K562 (cell line): ENCODE measurements around the gene FAM131C. TPM values are rescaled to one million over a fixed set of nuclear protein-coding genes. Genes with fewer than 3 reads are reported as not detected.

Experiments
- ATAC-seq: fragments of 200-7000 bp; cut with Tn5 transposase; 3 replicates; pipeline ENCODE4 v1.9.1; 2020; ENCODE audit warnings: moderate library complexity
- BruUV-seq: library from RNA; stranded (reverse); fragments of 400-500 nt; replicated peaks from 2 replicates; lab custom pipeline; 2021; lab: Mats Ljungman, UMichigan
- CTCF ChIA-PET: fragments of 300-600 bp; formaldehyde crosslinking; extraction: SDS; loops from one replicate; lab custom pipeline; 2021; ENCODE audit warnings: low intra/inter-chr PET ratio; lab: Yijun Ruan, JAX
- POLR2A ChIA-PET: fragments of 300-600, 350-650 bp; sonication (Branson Sonifier 250); formaldehyde crosslinking; extraction: SDS; loops from one replicate; lab custom pipeline; 2021; ENCODE audit warnings: antibody characterized with exemption, inconsistent platforms; lab: Yijun Ruan, JAX
- DNase-seq, 4 experiments: peaks; one replicate each; pipeline versions ENCODE4 v3.0.0 to v3.0.0-alpha.2; 2011 to 2018; ENCODE audit warnings: low spot score in 3 of 4, mixed read lengths in 3 of 4; ENCODE audit errors: extremely low read depth in 1 of 4
- FAIRE-seq: peaks from 2 replicates; lab custom pipeline; 2011; peaks lifted over from hg19 to GRCh38; lab: Jason Lieb, UNC
- H2AFZ ChIP-seq: 2 replicates; pipeline ENCODE4 v1.6.0; 2011; ENCODE audit warnings: low read depth, low read length, control low read depth, inconsistent platforms
- H3K27ac ChIP-seq: fragments of 200-600 bp; 3 replicates; pipeline ENCODE4 v1.8.0; 2011; ENCODE audit warnings: low read depth, mild to moderate bottlenecking, control low read depth, inconsistent platforms, low read length, moderate library complexity, mixed read lengths; ENCODE audit errors: extremely low read depth
- H3K27me3 ChIP-seq, 2 experiments: fragments of 300-600 bp in 1 of 2; 2 replicates in 1 of 2; 3 replicates in 1 of 2; pipeline versions ENCODE4 v1.6.0 to v1.8.0; 2011; ENCODE audit warnings: inconsistent platforms in 2 of 2, low read length in 2 of 2, mild to moderate bottlenecking in 1 of 2, mixed read lengths in 1 of 2, moderate library complexity in 1 of 2; ENCODE audit not compliant: control insufficient read depth in 2 of 2, insufficient read depth in 2 of 2
- H3K36me3 ChIP-seq: fragments of 300-600 bp; 3 replicates; pipeline ENCODE4 v1.8.0; 2011; ENCODE audit warnings: mild to moderate bottlenecking, low read length, inconsistent platforms; ENCODE audit not compliant: control insufficient read depth, insufficient read depth
- H3K4me1 ChIP-seq, 2 experiments: fragments of 200-600 bp in 1 of 2; replicated peaks in 1 of 2; 2 replicates in 1 of 2; 3 replicates in 1 of 2; pipeline versions ENCODE4 v1.5.1 to v1.8.0; 2011; ENCODE audit warnings: inconsistent platforms in 2 of 2, low read length in 2 of 2, mild to moderate bottlenecking in 1 of 2, mixed read lengths in 1 of 2, moderate library complexity in 1 of 2; ENCODE audit not compliant: control insufficient read depth in 2 of 2, insufficient read depth in 2 of 2
- H3K4me2 ChIP-seq: 2 replicates; pipeline ENCODE4 v1.6.1; 2011; ENCODE audit warnings: low read length, control low read depth, inconsistent platforms, mixed read lengths; ENCODE audit not compliant: insufficient read depth
- H3K4me3 ChIP-seq: fragments of 200-600 bp; sonication (generic), shearing (Covaris generic); 2 replicates; pipeline ENCODE4 v1.5.1; 2016; ENCODE audit warnings: control low read depth, inconsistent platforms
- H3K79me2 ChIP-seq: fragments of 200-600 bp; 3 replicates; pipeline ENCODE4 v1.8.0; 2011; ENCODE audit warnings: low read length, inconsistent platforms; ENCODE audit not compliant: control insufficient read depth, insufficient read depth
- H3K9ac ChIP-seq, 2 experiments: 2 replicates each; pipeline versions ENCODE4 v1.6.0 to v1.6.1; 2011; ENCODE audit warnings: low read depth in 2 of 2, low read length in 2 of 2, control low read depth in 1 of 2, inconsistent platforms in 1 of 2, mild to moderate bottlenecking in 1 of 2, mixed read lengths in 1 of 2; ENCODE audit not compliant: insufficient read depth in 1 of 2
- H3K9me1 ChIP-seq: one replicate; pipeline ENCODE4 v1.6.0; 2011; ENCODE audit warnings: inconsistent platforms, mild to moderate bottlenecking, low read length, moderate library complexity; ENCODE audit not compliant: control insufficient read depth, insufficient read depth
- H3K9me3 ChIP-seq: replicated peaks from 2 replicates; pipeline ENCODE4 v1.5.1; 2011; ENCODE audit warnings: low read depth, low read length, inconsistent platforms; ENCODE audit not compliant: control insufficient read depth, insufficient read depth
- H4K20me1 ChIP-seq: replicated peaks from 2 replicates; pipeline ENCODE4 v1.6.1; 2011; ENCODE audit warnings: low read length, inconsistent platforms, mixed read lengths; ENCODE audit not compliant: control insufficient read depth, insufficient read depth
- ADNP ChIP-seq: fragments of 200-800 bp; sonication (Bioruptor generic); IDR thresholded peaks from 2 replicates; pipeline ENCODE4 v1.6.1; 2016; ENCODE audit warnings: missing genetic modification characterization, missing compliant biosample characterization
- CCAR2 ChIP-seq: fragments of 200-400 bp; formaldehyde crosslinking; IDR thresholded peaks from 2 replicates; pipeline ENCODE4 v1.6.1; 2017; ENCODE audit warnings: mild to moderate bottlenecking, low read depth, low read length
- GATA2 ChIP-seq: sonication (generic); formaldehyde crosslinking; IDR thresholded peaks from 2 replicates; pipeline ENCODE4 v1.4.0; 2020; ENCODE audit warnings: mild to moderate bottlenecking, missing genetic modification reagents
- HMGN3 ChIP-seq: IDR thresholded peaks from 2 replicates; pipeline ENCODE4 v1.6.1; 2011; ENCODE audit warnings: borderline replicate concordance, low read depth, mild to moderate bottlenecking, mixed read lengths, low read length; ENCODE audit not compliant: insufficient read length; ENCODE audit errors: extremely low read depth
- MAFG ChIP-seq: fragments of 450-650 bp; conservative IDR thresholded peaks from 2 replicates; pipeline ENCODE4 v1.6.1; 2016; ENCODE audit warnings: missing genetic modification characterization, missing compliant biosample characterization
- MED1 ChIP-seq: sonication (generic); formaldehyde crosslinking; IDR thresholded peaks from 2 replicates; pipeline ENCODE4 v1.8.1; 2023; ENCODE audit warnings: missing genetic modification reagents, borderline replicate concordance
- NBN ChIP-seq: fragments of 450-650 bp; IDR thresholded peaks from 2 replicates; pipeline ENCODE4 v1.6.1; 2016; ENCODE audit warnings: low read depth, mild to moderate bottlenecking
- NFRKB ChIP-seq: fragments of 450-650 bp; IDR thresholded peaks from 2 replicates; pipeline ENCODE4 v1.6.1; 2016; ENCODE audit warnings: low read depth
- NKRF ChIP-seq: fragments of 450-650 bp; IDR thresholded peaks from 2 replicates; pipeline ENCODE4 v1.6.1; 2016; ENCODE audit warnings: borderline replicate concordance
- SAP30 ChIP-seq: fragments of 200-600 bp; sonication (generic); IDR thresholded peaks from 2 replicates; pipeline ENCODE4 v1.6.1; 2012; ENCODE audit warnings: borderline replicate concordance, low read depth, mild to moderate bottlenecking, moderate library complexity, low read length, control low read depth, inconsistent platforms; ENCODE audit not compliant: insufficient read depth, poor library complexity, severe bottlenecking
- SMARCC2 ChIP-seq: fragments of 450-650 bp; IDR thresholded peaks from 2 replicates; pipeline ENCODE4 v1.6.1; 2017; ENCODE audit warnings: antibody characterized with exemption, moderate library complexity, mild to moderate bottlenecking, low read depth
- SMC3 ChIP-seq: conservative IDR thresholded peaks from 2 replicates; pipeline ENCODE4 v1.6.1; 2011; ENCODE audit warnings: low read depth, low read length, improper control_type of control experiment; ENCODE audit not compliant: insufficient read depth
- ZKSCAN8 ChIP-seq: fragments of 200-800 bp; sonication (Bioruptor generic); IDR thresholded peaks from 2 replicates; pipeline ENCODE4 v1.6.1; 2016; ENCODE audit warnings: missing genetic modification characterization, missing compliant biosample characterization
- ZNF165 ChIP-seq: fragments of 250-450 bp; sonication (Bioruptor Pico); IDR thresholded peaks from 2 replicates; pipeline ENCODE4 v1.4.0; 2020; ENCODE audit warnings: borderline replicate concordance
- ZNF224 ChIP-seq: sonication (generic); formaldehyde crosslinking; IDR thresholded peaks from 2 replicates; pipeline ENCODE4 v1.8.0; 2022; ENCODE audit warnings: mild to moderate bottlenecking, missing genetic modification reagents
- ZNF668 ChIP-seq: fragments of 250-450 bp; sonication (Bioruptor Pico); IDR thresholded peaks from 2 replicates; pipeline ENCODE4 v1.8.0; 2022; ENCODE audit warnings: mild to moderate bottlenecking, inconsistent platforms
- WGBS: fragments of 100-300 bp; shearing (Covaris generic); methylation state at CpG from one replicate; pipeline ENCODE4 v1.1.6; 2016; ENCODE audit warnings: low coverage, mixed read lengths; ENCODE audit not compliant: insufficient coverage; ENCODE audit errors: missing lambda C conversion rate; 5-methylcytosine and 5-hydroxymethylcytosine counted together
- in situ Hi-C: fragments of 300-500 bp; cut with MboI; formaldehyde crosslinking; loops from 4 replicates; pipeline ENCODE4 v1.15.0; 2018; ENCODE audit warnings: inconsistent platforms, mixed read lengths
- intact Hi-C: fragments of 100-400 bp; cut with micrococcal nuclease; formaldehyde crosslinking; loops from 2 replicates; pipeline ENCODE4 v1.14.2; 2022
- polyA plus RNA-seq, 8 experiments: library from polyadenylated mRNA; depleted of rRNA in 4 of 8; stranded (reverse) in 5 of 8; unstranded in 3 of 8; fragments of >200 nt; fragmentation: Nextera tagmentation in 2 of 8; fragmentation: Illumina TruSeq in 1 of 8; extraction: Ambion mirVana in 2 of 8; extraction: Trizol in 1 of 8; gene quantifications; 2 replicates each; pipeline versions ENCODE4 v1.2.1 to v1.2.3, GENCODE V29; 2011 to 2014; ENCODE audit warnings: inconsistent platforms in 1 of 8, missing spikeins in 1 of 8
- total RNA-seq, 7 experiments: library from RNA; depleted of rRNA in 6 of 7; stranded (reverse); fragments of >200 nt in 6 of 7; fragmentation: Illumina TruSeq in 2 of 7; extraction: Trizol in 2 of 7; gene quantifications; 2 replicates each; pipeline versions ENCODE4 v1.2.1 to v1.2.3, GENCODE V29; 2011 to 2021; ENCODE audit warnings: low replicate concordance in 1 of 7
- TF ChIP-seq, protein P1 (sequence below): sonication (generic); formaldehyde crosslinking; IDR thresholded peaks from 2 replicates; pipeline ENCODE4 v1.8.1; 2022; ENCODE audit warnings: missing genetic modification reagents

The FAM131C gene
- total and polyA plus RNA-seq, 9 of the 15 experiments (the other 6 are each of a cell fraction or from before 2014, with no cell fraction given) = 0.10 to 0.29 (median 0.16) TPM; not detected in 6

GRCh38 chr1:16083486-16083885, 10.0 kb upstream of the FAM131C start:
- ChIA-PET POLR2A (interaction anchor here (0.6 to 1.5 kb wide), 3 partner anchors 10 to 430 kb away, joined by 3 to 4 read pairs (median 3); no protein-coding TSS in a partner anchor), CTCF (interaction anchor here (0.6 to 9.0 kb wide), 4 partner anchors 103 to 868 kb away, joined by 3 to 208 read pairs (median 4); no protein-coding TSS in a partner anchor)
- intact Hi-C loops (loop anchor here (5.0 kb wide), 1 partner anchor 69 kb away; no protein-coding TSS in a partner anchor), in situ Hi-C loops (loop anchor here (5.0 kb wide), 3 partner anchors 104 to 279 kb away; no protein-coding TSS in a partner anchor)
- DNase-seq (no peak), ATAC-seq (no peak), FAIRE-seq (no peak)
- no TSS peak for BruUV-seq
- Histone ChIP-seq H3K27me3 (no peaks in the 10 kb centered on the region), H3K4me2 (no peak overlapping the region), H3K27ac (no peak overlapping the region), H4K20me1 (no peaks in the 10 kb centered on the region), H3K4me1 (peaks cover 8 to 29% of the 10 kb centered on the region in 2 experiments), H3K9ac (peak overlapping the region in 1 of 2 experiments; percentile 47; a peak in 1 of 4 replicates), H2AFZ (no peak overlapping the region), H3K4me3 (no peak overlapping the region), H3K79me2 (no peaks in the 10 kb centered on the region), H3K9me1 (no peaks in the 10 kb centered on the region), H3K36me3 (no peaks in the 10 kb centered on the region), H3K9me3 (no peaks in the 10 kb centered on the region)
- no peak for TF ChIP-seq NKRF
- TF ChIP-seq NFRKB = no peak
- TF ChIP-seq SAP30 = no peak
- no peak for TF ChIP-seq CCAR2
- TF ChIP-seq ZNF668 = no peak
- no peak for TF ChIP-seq SMARCC2
- no peak for TF ChIP-seq SMC3
- no peak for TF ChIP-seq HMGN3
- TF ChIP-seq NBN = no peak
- no peak for TF ChIP-seq ZNF165
- no peak for TF ChIP-seq ADNP
- TF ChIP-seq ZKSCAN8 (CRISPR knock-in tag) = no peak
- TF ChIP-seq MAFG (tag) = no peak
- TF ChIP-seq GATA2 (CRISPR knock-in tag) = no peak
- TF ChIP-seq MED1 = no peak
- no peak for TF ChIP-seq ZNF224 (CRISPR knock-in tag)
- TF ChIP-seq, protein P1, sequence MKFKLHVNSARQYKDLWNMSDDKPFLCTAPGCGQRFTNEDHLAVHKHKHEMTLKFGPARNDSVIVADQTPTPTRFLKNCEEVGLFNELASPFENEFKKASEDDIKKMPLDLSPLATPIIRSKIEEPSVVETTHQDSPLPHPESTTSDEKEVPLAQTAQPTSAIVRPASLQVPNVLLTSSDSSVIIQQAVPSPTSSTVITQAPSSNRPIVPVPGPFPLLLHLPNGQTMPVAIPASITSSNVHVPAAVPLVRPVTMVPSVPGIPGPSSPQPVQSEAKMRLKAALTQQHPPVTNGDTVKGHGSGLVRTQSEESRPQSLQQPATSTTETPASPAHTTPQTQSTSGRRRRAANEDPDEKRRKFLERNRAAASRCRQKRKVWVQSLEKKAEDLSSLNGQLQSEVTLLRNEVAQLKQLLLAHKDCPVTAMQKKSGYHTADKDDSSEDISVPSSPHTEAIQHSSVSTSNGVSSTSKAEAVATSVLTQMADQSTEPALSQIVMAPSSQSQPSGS (CRISPR knock-in tag) = no peak
- WGBS = 75% methylated on average over 5 of the region's 5 CpGs
